Gastroesophageal sphincter (tissue), 4 donors: ENCODE measurements around the gene ITGB2. TPM values are rescaled to one million over a fixed set of nuclear protein-coding genes. Genes with fewer than 3 reads are reported as not detected.

Source experiments
- ATAC-seq: fragments of 150-250 bp; one replicate; pipeline ENCODE4 v1.9.1; 2016; ENCODE audit warnings: mild to moderate bottlenecking, moderate library complexity
- H3K27ac ChIP-seq, 4 donors: fragments of 200-600 bp; sonication (generic) in 3 of 4; 1 replicate in 3 of 4; 2 replicates in 1 of 4; pipeline ENCODE4 v1.5.1; 2016 to 2019
- H3K27me3 ChIP-seq: fragments of 200-600 bp; sonication (generic); one replicate; pipeline ENCODE4 v1.5.1; 2019
- H3K36me3 ChIP-seq, 2 donors: fragments of 200-600 bp; sonication (generic); one replicate each; pipeline ENCODE4 v1.5.1; 2019; ENCODE audit warnings: control low read depth in 1 of 2
- H3K4me1 ChIP-seq, 3 donors: fragments of 200-600 bp; sonication (generic); 1 replicate in 2 of 3; 2 replicates in 1 of 3; pipeline ENCODE4 v1.5.1; 2016 to 2019; ENCODE audit warnings: control low read depth in 2 of 3
- H3K4me3 ChIP-seq, 2 donors: fragments of 200-600 bp; sonication (generic); one replicate each; pipeline ENCODE4 v1.5.1; 2019; ENCODE audit warnings: mild to moderate bottlenecking in 1 of 2, moderate library complexity in 1 of 2
- H3K9me3 ChIP-seq, 3 donors: fragments of 200-600 bp; sonication (generic); one replicate each; pipeline ENCODE4 v1.5.1; 2017 to 2019; ENCODE audit warnings: control low read depth in 2 of 3
- CTCF ChIP-seq, 4 experiments: fragments of 200-600 bp in 2 of 4; fragments of 450-650 bp in 2 of 4; sonication (generic) in 1 of 4; IDR thresholded peaks; one replicate each; pipeline ENCODE4 v1.5.1; 2017 to 2019; ENCODE audit warnings: antibody characterized with exemption in 4 of 4, mild to moderate bottlenecking in 2 of 4, moderate library complexity in 2 of 4
- EP300 ChIP-seq: sonication (generic); formaldehyde crosslinking; IDR thresholded peaks from one replicate; pipeline ENCODE4 v1.6.1; 2017; ENCODE audit warnings: antibody characterized with exemption, mild to moderate bottlenecking
- POLR2A ChIP-seq, 2 donors: fragments of 450-650 bp; IDR thresholded peaks; one replicate each; pipeline ENCODE4 v1.6.1; 2017; ENCODE audit warnings: antibody characterized with exemption in 2 of 2, mild to moderate bottlenecking in 2 of 2, moderate library complexity in 1 of 2
- POLR2AphosphoS5 ChIP-seq: sonication (generic); formaldehyde crosslinking; IDR thresholded peaks from one replicate; pipeline ENCODE4 v1.6.1; 2017; ENCODE audit warnings: antibody characterized with exemption
- WGBS, 2 donors: methylation state at CpG; one replicate each; pipeline ENCODE4 v1.1.5; 2018; ENCODE audit warnings: low coverage in 1 of 2; 5-methylcytosine and 5-hydroxymethylcytosine counted together
- total RNA-seq, 4 donors: library from RNA; depleted of rRNA; stranded (reverse); fragments of >200 nt; gene quantifications; one replicate each; pipeline ENCODE4 v1.1.0, GENCODE V29; 2016

Gene ITGB2
- total RNA-seq, 4 donors from 2014 or later = 10.4 to 112 (median 41.4) TPM

- no peak overlapping the region for H3K4me3 ChIP-seq
- H3K36me3 ChIP-seq = no peaks in the 10 kb centered on the region
- no peaks in the 10 kb centered on the region for H3K4me1 ChIP-seq
- no peaks in the 10 kb centered on the region for H3K9me3 ChIP-seq
- no peak for ATAC-seq
- WGBS, 2 donors = no CpG with 5 or more reads among the region's 19 CpGs
- H3K27ac ChIP-seq = no peak overlapping the region
- H3K27me3 ChIP-seq = peaks cover 31% of the 10 kb centered on the region
- TF ChIP-seq CTCF (IDR thresholded peaks at IDR 0.05) = no peak
- TF ChIP-seq POLR2AphosphoS5 = no peak
- TF ChIP-seq POLR2A (IDR thresholded peaks at IDR 0.05) = no peak
- TF ChIP-seq EP300 = no peak
Observed at GRCh38 chr21:44894687-44895302, 25.9 kb downstream of the ITGB2 start.

GRCh38 chr21:44893948-44894656, 26.6 kb downstream of the ITGB2 start:
- no peaks in the 10 kb centered on the region for H3K36me3 ChIP-seq
- TF ChIP-seq EP300 (no peak), CTCF (IDR thresholded peaks at IDR 0.05) (no peak), POLR2AphosphoS5 (no peak), POLR2A (IDR thresholded peaks at IDR 0.05) (no peak)
- ATAC-seq = no peak
- WGBS, 2 donors = 92% methylated on average over 4 to 8 of the region's 15 CpGs
- peaks cover 38% of the 10 kb centered on the region for H3K27me3 ChIP-seq
- no peaks in the 10 kb centered on the region for H3K4me1 ChIP-seq
- no peak overlapping the region for H3K27ac ChIP-seq
- no peak overlapping the region for H3K4me3 ChIP-seq
- H3K9me3 ChIP-seq = no peaks in the 10 kb centered on the region

GRCh38 chr21:44893278-44893556, 27.5 kb downstream of the ITGB2 start:
- Histone ChIP-seq H3K4me1 (no peaks in the 10 kb centered on the region), H3K27me3 (peaks cover 44% of the 10 kb centered on the region), H3K4me3 (no peak overlapping the region), H3K27ac (no peak overlapping the region), H3K9me3 (no peaks in the 10 kb centered on the region), H3K36me3 (no peaks in the 10 kb centered on the region)
- no peak for TF ChIP-seq EP300
- no peak for TF ChIP-seq CTCF (IDR thresholded peaks at IDR 0.05)
- no peak for TF ChIP-seq POLR2A (IDR thresholded peaks at IDR 0.05)
- TF ChIP-seq POLR2AphosphoS5 = no peak
- WGBS, 2 donors = 100% methylated on average over 1 of the region's 7 CpGs; no CpG with 5 or more reads in 1 of the 2 donors
- ATAC-seq = no peak

GRCh38 chr21:44892536-44893277, 28.0 kb downstream of the ITGB2 start:
- Histone ChIP-seq H3K27ac (no peak overlapping the region), H3K4me1 (no peaks in the 10 kb centered on the region), H3K36me3 (no peaks in the 10 kb centered on the region), H3K9me3 (no peaks in the 10 kb centered on the region), H3K4me3 (no peak overlapping the region), H3K27me3 (peaks cover 44% of the 10 kb centered on the region)
- peak; percentile 67 for ATAC-seq
- WGBS, 2 donors = 15% methylated on average over 8 of the region's 15 CpGs; no CpG with 5 or more reads in 1 of the 2 donors
- TF ChIP-seq POLR2A (IDR thresholded peaks at IDR 0.05) = no peak
- TF ChIP-seq CTCF (IDR thresholded peaks at IDR 0.05) = peak in 3 of 4 experiments; percentile 83 to 86 (median 84)
- no peak for TF ChIP-seq EP300
- no peak for TF ChIP-seq POLR2AphosphoS5
